Measurements from ENCODE around the gene PIGB.
"Not testable (repeated sequence)": the region's sequence is repeated elsewhere in the genome, so short reads cannot be mapped to it uniquely, and the experiment has no call there.

The PIGB gene

DNA sequence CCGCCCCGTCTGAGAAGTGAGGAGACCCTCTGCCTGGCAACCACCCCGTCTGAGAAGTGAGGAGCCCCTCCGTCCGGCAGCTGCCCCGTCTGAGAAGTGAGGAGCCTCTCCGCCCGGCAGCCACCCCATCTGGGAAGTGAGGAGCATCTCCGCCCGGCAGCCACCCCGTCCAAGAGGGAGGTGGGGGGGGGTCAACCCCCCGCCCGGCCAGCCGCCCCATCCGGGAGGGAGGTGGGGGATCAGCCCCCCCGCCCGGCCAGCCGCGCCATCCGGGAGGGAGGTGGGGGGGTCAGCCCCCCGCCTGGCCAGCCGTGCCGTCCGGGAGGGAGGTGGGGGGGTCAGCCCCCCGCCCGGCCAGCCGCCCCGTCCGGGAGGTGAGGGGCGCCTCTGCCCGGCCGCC lies 16.2 kb upstream of the PIGB start:
- not testable (repeated sequence) for FAIRE-seq

DNA sequence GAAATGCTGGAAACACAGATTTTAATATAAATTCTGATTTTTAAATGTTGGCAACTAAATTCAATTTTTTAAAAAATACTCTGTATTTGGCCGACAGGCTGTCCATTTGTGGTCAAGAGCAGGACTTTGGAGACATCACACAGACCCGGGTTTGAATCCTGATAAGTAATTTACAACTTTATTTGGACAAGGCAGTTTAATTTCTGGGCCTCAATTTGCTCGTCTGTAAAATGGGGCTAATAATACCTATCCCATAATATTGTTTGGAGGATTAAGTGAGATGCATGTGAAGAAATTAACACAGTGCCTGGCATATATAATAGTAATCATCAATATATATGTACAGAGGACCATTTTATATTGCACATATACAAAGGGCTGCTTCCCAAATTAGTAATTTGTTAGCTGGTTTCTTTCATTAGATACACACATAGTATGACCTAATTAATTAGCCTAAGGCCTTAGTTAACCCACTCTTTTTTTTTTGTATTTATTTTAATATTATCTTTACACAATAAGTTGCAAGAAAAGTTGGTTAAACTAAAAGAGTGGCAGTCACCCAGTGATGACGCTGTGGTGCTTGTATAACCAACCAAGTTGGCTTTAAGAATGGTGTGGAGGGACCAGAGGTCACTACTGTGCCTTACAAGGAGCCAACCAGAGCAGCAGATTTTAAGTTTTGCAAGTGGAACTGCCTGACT lies 665 bp downstream of the PIGB start:
- no peak for FAIRE-seq

DNA sequence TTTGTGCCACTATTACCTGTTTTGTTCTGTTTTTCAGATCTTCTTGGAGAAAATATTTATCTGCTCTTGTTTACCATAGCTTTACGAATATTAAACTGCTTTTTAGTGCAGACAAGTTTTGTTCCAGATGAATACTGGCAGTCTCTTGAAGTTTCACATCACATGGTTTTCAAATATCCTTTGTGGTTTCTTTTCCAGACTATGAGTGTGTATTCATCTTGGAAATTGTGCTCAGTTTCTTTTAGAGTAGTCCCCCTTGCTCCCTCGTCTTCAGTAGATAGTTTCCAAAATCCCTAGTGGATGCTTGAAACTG lies 1.2 kb downstream of the PIGB start:
- FAIRE-seq, result no peak

DNA sequence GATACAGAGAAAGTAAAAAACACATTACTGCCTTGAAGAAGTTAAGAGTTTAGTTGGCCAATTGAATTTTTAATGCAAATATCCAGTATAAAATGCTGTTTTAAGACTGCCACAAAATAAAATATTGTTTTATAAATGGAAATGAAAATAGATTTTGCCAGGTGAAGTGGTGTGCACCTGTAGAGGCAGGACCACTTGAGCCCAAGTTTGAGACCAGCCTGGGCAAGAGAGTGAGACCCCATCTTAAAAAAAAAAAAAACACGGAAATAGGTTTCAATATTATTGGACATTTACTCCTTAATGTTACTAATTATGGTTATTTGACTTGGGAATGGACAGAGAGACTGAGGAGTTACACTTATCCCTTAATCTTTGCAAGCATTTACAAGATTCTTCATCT lies 1.9 kb downstream of the PIGB start:
- FAIRE-seq, result no peak

DNA sequence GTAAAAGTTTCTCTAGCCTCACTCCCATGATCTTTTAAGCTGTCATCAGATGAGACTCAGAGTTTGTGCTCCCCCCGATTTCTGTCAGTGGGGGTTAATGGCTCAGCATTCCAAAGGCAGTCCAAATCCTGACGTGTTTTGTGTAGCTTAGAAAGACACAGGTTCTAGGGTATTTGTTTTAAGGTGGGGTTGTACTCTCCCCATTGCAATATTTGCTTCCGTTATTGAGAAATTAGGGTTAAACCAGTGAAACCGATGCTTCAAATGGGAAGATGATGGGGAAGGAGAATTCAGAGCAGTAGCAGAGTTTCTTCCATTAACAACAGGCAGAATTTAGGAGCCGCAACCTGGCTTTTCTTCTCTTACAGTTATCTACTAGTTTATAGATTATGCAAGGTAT lies 3.4 kb downstream of the PIGB start:
- FAIRE-seq, result no peak

DNA sequence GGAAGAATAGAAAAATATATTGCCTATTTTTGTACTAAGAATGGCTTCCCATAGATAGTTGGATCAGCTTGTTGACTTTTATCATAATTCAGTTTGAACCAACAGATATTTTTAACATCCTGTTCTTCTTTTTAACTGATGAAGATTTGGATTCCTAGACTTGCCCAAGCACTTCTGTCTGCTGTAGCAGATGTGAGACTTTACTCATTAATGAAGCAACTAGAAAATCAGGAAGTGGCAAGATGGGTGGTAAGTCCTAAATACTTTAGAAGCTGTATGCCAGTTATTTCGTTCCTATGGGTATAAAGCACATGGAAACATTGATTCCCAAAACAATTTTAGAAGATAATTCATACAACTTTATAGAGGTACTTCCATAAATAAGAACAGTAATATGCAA lies 8.4 kb downstream of the PIGB start:
- FAIRE-seq, result no peak

DNA sequence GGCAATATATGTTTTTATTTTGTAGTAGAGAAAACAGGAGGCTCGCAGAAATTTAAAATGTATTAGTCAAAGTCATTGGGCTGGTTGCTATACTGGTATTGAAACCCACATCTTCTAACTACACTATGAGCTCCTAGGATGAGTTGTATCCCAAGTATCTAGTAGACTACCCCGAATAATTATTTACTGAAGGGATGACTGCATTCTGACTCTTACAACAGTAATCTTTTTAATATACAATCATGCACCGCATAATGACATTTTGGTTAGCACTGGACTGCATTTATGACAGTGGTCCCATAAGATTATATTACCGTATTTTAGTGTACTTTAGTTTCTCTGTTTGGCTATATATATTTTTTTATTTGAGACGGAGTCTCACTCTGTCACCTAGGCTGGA lies 15.3 kb downstream of the PIGB start:
- FAIRE-seq, result no peak

DNA sequence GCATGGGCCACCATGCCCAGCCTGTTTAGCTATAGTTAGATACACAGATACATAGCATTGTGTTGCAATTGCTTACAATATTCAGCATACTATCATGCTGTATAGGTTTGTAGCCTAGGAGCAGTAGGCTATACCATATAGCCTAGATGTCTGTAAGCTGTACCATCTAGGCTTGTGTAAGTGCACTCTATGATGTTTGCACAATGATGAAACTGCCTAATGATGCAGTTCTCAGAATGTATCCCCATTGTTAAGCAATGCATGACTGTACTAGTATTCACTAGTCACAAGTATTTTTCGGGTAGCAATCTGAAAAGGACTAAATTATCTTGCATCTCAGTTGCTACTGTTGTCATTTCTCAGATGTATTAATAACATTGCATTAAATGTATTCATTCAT lies 16.0 kb downstream of the PIGB start:
- FAIRE-seq, result no peak

DNA sequence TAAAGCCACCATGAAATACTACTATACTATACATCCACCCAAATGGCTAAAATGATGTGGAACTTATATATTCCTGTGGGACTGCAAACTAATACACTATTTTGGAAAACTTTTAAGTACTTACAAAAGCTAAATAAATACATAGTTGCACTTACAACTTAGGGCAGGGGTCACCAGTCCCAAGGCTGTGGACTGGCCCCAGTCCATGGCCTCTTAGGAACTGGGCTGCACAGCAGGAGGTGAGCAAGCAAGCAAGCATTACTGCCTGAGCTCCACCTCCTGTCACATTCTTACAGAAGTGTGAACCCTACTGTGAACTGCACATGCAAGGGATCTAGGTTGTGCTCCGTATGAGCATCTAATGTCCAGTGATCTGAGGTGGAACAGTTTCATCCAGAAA lies 18.1 kb downstream of the PIGB start:
- FAIRE-seq, result no peak

DNA sequence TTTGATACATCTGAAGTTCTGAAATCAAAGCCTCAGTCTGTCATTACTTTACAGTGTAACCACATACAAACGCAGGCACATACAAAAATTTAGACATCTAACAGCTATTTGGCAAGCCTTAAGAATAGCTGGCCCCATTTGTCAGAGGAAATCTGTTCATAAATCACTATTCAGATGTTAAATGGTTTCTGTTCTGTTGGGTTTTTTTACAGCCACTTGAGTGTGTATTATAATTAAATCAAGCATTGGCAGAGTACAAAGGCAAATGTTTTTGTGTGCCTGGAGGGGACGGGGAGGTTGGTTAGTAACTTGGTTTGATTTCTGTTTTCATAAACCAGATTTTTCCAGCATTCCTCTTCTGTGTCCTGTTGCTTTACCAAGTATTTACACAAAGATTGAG lies 24.1 kb downstream of the PIGB start:
- no peak for FAIRE-seq

DNA sequence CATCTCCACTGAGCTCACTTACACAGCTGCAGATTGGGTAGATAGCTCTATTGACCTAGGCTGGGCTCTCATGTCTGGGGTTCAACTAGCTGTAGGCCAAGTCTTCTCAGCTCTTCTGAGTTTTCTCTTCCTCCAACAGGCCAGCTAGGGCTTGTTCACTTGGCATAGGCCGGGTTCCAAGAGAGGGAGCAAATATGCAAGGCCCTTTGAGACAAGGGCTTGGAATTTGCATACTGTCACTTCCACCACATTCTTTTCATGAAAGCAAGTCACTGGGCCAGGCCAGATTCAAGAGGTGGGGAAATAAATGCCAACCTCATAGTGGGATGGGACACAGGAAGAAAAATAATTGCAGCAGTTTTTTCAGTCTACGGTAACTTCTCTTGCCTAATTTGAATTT lies 25.2 kb downstream of the PIGB start:
- no peak for FAIRE-seq

DNA sequence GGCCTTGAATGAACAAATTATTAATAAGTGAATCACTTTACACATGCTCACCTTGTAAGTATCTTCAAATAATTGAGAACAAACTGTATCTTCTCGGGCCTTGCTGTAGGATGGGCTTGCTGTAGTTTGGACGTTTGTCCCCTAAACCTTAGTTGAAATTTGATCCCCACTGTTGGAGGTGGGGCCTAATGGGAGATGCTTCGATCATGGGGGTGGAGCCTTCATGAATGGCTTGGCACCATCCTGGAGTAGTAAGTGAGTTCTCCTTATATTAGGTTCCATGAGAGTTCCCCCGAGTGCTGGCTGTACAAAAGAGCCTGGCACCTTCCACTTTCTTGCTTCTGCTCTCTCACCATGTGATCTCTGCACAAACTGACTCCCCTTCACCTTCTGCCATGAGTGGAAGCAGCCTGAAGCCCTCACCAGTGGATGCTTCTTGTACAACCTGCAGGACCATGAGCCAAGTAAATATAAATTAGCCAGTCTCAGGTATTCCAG lies 29.3 kb downstream of the PIGB start:
- FAIRE-seq, result no peak

DNA sequence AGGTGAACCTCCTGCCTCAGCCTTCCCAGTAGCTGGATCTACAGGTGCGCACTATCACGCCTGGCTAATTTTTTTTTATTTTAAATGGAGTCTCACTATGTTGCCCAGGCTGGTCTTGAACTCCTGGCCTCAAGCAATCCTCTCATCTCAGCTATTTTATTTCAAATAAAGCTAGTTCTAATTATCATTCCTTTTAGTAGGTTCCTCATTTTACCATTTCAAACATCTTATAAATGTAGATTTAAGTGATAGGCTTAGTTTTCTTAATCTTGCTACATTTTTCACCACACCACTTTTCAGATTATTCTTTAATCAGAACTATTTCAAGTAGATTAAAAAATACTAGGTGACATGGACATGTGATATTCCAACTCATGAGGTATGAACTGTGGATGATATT lies 30.3 kb downstream of the PIGB start:
- FAIRE-seq, result no peak

DNA sequence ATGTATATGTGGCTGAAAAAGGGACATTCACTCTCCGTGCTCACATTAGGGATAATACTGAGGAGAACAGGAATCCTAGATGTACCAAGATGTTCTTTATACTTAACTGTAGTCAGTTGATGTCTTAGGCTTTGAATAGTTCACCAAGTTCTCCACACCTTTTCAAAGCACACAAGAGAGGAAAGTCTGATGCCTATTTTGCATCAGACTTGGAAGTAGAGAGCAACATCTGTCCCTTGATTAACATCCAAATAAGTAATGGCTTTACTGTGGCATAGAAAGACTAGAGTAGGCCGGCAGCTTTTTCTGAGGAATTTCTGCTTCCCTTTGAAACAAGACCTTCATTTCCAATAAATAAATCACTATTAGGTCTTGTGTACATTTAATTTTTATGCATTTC lies 34.0 kb downstream of the PIGB start:
- FAIRE-seq, result no peak

DNA sequence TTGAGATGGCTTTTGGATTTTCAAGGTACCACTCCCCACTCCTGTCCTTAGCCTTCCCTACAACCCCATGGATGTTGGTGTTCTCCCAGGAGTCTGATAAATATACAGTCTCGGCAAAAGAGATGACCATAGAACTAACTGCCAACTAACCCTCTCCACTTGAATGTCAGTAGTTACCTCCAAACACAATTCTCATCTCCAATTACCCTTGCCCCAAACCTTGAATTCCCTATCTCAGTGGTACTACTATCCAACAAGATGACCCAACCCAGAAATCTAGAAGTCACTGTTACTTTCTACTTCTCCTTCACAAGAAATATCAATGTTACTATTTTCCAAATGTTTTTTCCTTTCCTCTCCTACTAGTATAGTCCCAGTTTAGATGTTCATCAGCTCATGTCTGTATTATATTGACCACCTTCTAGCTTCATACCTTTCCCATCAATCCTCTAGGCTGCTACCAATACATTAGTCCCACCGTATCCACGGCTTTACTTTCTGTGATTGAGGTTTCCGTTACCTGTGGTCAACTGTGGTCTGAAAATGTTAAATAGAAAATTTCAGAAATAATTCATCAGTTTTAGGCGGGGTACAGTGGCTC lies 38.1 kb downstream of the PIGB start:
- FAIRE-seq, result no peak

DNA sequence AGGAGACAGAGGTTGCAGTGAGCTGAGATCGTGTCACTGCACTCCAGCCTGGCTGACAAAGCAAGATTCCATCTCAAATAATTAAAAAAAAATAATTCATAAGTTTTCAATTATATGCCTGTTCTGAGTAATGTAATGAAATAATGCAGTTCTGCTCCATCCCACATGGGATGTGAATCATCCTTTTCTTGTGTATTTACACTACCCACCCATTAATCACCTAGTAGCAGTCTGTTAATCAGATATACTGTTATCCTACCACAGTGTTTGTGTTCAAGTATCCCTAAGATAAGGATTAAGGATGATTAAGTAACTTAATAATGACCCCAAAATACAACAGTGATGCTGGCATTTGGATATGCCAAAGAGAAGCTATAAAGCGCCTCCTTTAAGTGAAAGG lies 38.8 kb downstream of the PIGB start:
- FAIRE-seq, result no peak

DNA sequence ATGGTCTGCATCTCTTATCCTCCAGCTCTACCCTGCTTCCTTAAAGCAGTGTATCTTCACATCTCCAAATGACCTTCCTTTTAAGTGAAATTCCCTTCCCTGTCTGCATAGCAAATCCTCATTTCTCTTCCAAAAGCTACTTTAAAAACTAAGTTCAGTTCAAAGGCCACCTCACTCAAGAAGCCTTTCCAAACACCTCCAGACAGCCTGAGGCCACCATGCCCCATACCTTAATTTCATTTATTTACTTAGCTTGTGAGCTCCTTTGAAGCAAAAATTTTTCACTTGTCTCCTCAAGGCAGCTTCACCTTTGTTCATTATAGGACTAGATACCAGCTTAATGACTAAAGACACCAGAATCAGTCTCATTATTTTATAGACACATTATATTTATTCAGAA lies 39.4 kb downstream of the PIGB start:
- FAIRE-seq, result no peak

DNA sequence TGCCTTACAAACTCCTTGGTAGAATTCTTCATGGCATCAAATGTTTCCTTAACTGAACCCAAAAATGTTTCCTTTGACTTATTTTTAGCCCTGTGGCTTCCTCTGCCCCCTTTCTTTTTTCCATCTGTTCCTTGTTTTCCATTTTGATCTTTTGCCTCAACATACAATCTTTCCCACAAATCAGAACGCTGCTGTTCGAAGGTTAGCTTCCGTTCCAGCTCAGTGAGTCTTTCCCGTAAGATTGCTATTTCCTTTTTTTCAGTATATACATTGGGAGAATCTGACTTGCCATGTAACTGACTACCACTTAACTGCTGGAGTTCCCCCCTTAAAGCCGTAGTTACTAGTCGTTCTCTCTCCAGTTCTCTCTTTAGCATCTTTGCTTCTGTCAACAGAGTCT lies 41.2 kb downstream of the PIGB start:
- FAIRE-seq, result no peak

DNA sequence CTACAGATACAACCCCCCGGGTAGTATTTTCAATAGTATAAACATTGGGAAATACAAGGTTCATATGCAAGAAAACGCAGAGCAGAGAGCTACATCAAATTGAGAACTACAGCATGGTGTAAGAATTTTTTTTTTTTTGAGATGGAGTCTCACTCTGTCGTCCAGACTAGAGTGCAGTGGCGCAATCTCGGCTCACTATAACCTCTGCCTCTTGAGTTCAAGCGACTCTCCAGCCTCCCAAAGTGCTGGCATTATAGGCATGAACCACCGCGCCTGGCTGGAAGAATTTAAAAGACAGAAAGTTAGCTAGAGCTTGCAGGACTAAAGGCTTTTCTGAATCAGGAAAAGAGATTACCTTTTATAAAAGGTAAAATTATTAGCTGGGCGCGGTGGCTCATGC lies 42.0 kb downstream of the PIGB start:
- FAIRE-seq, result no peak

DNA sequence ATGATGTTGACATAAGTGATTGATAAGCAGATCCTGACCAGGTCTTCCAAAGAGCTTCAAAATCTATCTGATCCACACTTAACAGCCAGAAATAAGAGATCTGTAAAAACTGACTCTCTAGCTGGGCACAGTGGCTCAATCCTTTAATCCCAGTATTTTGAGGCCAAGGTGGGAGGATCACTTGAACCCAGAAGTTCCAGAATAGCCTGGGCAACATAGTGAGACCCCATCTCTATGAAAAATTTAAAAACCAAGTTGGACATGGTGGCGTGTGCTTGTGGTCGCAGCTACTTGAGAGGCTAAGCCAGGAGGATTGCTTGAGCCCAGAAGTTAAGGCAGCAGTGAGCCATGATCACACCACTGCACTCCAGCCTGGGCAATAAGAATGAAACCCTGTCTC lies 43.6 kb downstream of the PIGB start:
- no peak for FAIRE-seq

DNA sequence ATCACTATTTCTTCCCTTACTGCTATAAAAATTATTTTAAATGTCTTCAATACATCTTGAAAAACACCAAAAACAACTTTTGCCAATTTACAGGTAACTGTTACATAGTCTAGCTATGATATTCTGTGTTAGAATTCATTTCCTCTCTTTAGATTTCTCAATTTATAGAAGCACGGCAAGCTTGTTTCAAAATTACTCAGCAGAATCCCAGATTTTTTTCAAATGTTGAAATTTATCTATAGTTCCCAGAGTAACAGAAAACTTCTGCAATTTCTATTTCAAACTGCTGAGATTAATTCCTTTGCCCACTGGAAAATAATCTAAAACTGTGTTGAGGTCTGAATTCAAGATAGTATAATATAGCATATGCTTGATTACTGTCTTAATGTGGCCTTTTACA lies 48.0 kb downstream of the PIGB start:
- no peak for FAIRE-seq

DNA sequence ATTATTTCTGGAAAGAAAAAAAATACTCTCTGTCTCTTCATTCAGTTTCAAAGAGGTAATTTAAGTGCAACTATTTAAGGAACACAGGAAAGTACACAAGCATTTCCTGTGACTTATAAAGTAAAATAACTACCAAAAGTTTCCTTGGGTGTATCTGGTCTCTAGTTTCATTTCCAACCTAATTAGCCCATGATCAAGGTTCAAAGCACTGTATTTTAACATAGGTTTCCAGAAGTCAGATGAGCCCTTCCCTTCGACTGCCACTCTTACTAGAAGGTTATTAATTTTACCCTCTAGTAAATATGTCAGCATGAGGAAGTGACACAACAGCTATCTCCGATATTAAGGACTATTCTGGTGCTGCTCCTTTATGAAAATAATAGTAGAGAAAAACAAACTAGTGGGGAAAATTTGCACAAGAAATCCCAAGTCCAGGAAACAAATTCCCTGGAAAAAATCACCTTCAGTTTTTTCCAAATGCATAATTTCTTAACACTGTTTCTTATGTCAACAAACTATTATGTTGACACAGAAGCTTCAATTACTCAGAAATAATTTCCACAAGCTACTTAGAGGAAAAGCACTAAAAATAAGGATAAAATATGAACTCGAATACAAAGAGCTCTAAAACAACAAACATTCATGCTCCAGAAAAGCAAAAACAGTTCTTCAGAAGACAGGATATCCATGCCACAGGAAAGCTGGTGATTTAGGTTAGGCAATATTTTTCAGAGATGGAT lies 53.8 kb downstream of the PIGB start:
- FAIRE-seq, result peak; percentile 76

DNA sequence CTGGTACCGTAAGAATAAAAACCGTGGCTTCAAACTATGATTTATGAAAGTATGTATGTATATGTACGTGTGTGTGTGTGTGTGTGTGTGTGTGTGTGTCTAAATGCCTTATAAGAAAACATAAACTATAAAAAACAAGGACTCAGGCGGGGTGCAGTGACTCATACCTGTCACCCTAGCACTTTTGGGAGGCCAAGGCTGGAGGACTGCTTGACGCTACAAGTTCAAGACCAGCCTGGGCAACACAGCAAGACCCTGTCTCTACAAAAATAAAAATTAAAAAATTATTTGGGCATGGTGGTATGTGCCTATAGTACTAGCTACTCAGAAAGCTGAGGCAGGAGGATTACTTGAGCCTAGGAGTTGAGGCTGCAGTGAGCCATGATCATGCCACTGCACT lies 60.1 kb downstream of the PIGB start:
- no peak for FAIRE-seq

DNA sequence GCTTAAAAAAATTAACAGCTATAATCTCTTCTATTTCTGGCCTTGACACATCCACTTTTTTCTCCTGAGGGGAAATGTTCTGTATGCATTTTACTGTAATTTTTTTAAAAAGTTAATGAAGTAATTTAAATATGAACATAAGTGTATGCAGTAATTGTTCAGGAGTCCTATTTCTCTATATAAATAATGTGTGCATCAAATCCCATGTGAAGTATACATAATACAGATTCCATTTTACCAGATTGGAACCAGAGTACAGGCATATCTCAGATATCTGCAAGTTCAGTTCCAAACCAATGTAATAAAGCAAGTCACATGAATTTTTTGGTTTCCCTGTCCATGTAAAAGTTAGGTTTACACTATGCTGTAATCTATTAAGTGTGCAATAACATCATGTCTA lies 62.6 kb downstream of the PIGB start:
- no peak for FAIRE-seq

DNA sequence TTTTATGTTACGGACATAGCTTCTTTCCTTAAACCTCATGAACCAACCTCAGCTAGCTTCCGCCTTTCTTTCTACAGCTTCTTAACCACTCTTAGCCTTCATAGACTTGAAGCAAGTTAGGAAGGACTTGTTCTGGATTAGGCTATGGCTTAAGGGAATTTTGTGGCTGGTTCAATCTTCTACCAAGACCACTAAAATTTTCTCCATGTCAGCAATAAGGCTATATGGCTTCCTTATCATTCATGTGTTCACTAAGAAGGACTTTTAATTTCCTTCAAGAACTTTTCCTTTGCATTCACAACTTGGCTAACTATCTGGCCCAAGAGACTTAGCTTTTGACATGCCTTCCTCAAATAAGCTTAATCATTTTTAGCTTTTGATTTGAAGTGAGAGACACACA lies 64.7 kb downstream of the PIGB start:
- FAIRE-seq, result no peak

Measured in islet of Langerhans (tissue), 1 donor.